Panc1 (cell line): Measurements from ENCODE around the gene PNPLA8. TPM values are rescaled to one million over a fixed set of nuclear protein-coding genes. Genes with fewer than 3 reads are reported as not detected.

Source experiments
- ATAC-seq: fragments of 200-7000 bp; cut with Tn5 transposase; 2 replicates; pipeline ENCODE4 v1.9.1; 2020; ENCODE audit warnings: mild to moderate bottlenecking, moderate library complexity
- BruUV-seq: library from RNA; stranded (reverse); fragments of 400-500 nt; replicated peaks from 2 replicates; lab custom pipeline; 2021; lab: Mats Ljungman, UMichigan
- CTCF ChIA-PET: fragments of 300-600 bp; sonication (Branson Sonifier 250); formaldehyde crosslinking; loops from one replicate; lab custom pipeline; 2022; ENCODE audit warnings: antibody characterized with exemption; lab: Charles Lee
- POLR2A ChIA-PET: fragments of 300-600 bp; sonication (Branson Sonifier 250); formaldehyde crosslinking; loops from one replicate; lab custom pipeline; 2022; ENCODE audit warnings: antibody characterized with exemption; lab: Charles Lee
- DNase-seq: peaks from one replicate; pipeline ENCODE4 v3.0.0-alpha.2; 2010; ENCODE audit warnings: low read depth, low spot score
- H3K27ac ChIP-seq: 2 replicates; pipeline ENCODE4 v1.5.1; 2011; ENCODE audit warnings: mild to moderate bottlenecking, low read length, inconsistent platforms
- H3K27me3 ChIP-seq: fragments of 200-500 bp; sonication (Bioruptor generic); 2 replicates; pipeline ENCODE4 v1.6.0; 2014; ENCODE audit warnings: low read length, inconsistent platforms; ENCODE audit not compliant: control insufficient read depth, insufficient read depth
- H3K36me3 ChIP-seq: fragments of 200-500 bp; sonication (Bioruptor generic); 2 replicates; pipeline ENCODE4 v1.5.1; 2014; ENCODE audit warnings: inconsistent platforms, mild to moderate bottlenecking, low read length, moderate library complexity; ENCODE audit not compliant: control insufficient read depth, insufficient read depth
- H3K4me1 ChIP-seq: 2 replicates; pipeline ENCODE4 v1.5.1; 2011; ENCODE audit warnings: inconsistent platforms, mild to moderate bottlenecking, low read length, moderate library complexity; ENCODE audit not compliant: control insufficient read depth, insufficient read depth
- H3K4me3 ChIP-seq, 2 experiments: 2 replicates each; pipeline ENCODE4 v1.5.1; 2011 to 2012; ENCODE audit warnings: low read depth in 2 of 2, low read length in 2 of 2, mild to moderate bottlenecking in 2 of 2, inconsistent platforms in 1 of 2, moderate library complexity in 1 of 2
- H3K9me3 ChIP-seq: fragments of 200-500 bp; sonication (Bioruptor generic); 2 replicates; pipeline ENCODE4 v1.5.1; 2014; ENCODE audit warnings: low read depth, mild to moderate bottlenecking, inconsistent platforms, low read length, moderate library complexity; ENCODE audit not compliant: control insufficient read depth, insufficient read depth
- POLR2AphosphoS5 ChIP-seq: IDR thresholded peaks from 2 replicates; pipeline ENCODE4 v1.6.1; 2012; ENCODE audit warnings: mild to moderate bottlenecking, low read depth, low read length, moderate library complexity
- SIN3A ChIP-seq: IDR thresholded peaks from 2 replicates; pipeline ENCODE4 v1.6.1; 2012; ENCODE audit warnings: low read depth, mild to moderate bottlenecking, low read length, moderate library complexity, borderline replicate concordance; ENCODE audit not compliant: insufficient read depth
- TCF7L2 ChIP-seq: IDR thresholded peaks from 2 replicates; pipeline ENCODE4 v1.6.1; 2011; ENCODE audit warnings: mild to moderate bottlenecking, low read depth, low read length, inconsistent platforms
- in situ Hi-C: cut with HindIII; loops from 2 replicates; pipeline ENCODE4 v1.10.0; 2016; ENCODE audit warnings: low sequenced_read_pairs, low pct_unique_long_range_greater_than_20kb
- intact Hi-C: fragments of 100-400 bp; cut with micrococcal nuclease; formaldehyde crosslinking; loops from one replicate; pipeline ENCODE4 v1.10.0; 2022; ENCODE audit not compliant: unreplicated experiment
- total RNA-seq: library from RNA; stranded (reverse); gene quantifications from one replicate; pipeline ENCODE4 v1.2.1, GENCODE V29; 2021; ENCODE audit not compliant: unreplicated experiment
- TF ChIP-seq, protein P1 (sequence below), 2 experiments: IDR thresholded peaks; 2 replicates each; pipeline ENCODE4 v1.6.1; 2011 to 2012; ENCODE audit warnings: low read depth in 2 of 2, control low read depth in 1 of 2, low read length in 1 of 2, mild to moderate bottlenecking in 1 of 2, moderate library complexity in 1 of 2; ENCODE audit not compliant: insufficient read depth in 1 of 2
- TF ChIP-seq, protein P2 (sequence below): fragments of 450-650 bp; IDR thresholded peaks from 2 replicates; pipeline ENCODE4 v1.5.1; 2017; ENCODE audit warnings: mild to moderate bottlenecking

The PNPLA8 gene
- total RNA-seq, 1 experiment from 2014 or later, result 18.1 TPM

DNA sequence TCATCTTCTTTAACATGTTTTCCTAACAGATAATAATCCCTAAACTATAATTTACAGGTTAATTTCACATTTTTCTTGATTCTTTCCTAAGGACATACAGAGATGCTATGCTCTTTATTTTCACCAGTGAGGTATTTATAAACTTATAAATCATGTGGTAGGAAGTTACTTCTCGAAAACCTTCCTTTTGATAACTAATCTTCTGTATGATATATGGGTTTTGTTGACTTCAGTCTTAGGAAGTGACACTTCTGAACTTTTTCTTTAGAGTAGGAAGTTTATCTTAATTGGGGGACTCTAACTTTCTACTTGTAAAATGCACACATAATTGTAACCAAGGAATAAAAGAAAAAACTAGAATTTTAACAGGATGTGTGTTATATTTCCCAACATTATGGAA lies 9.8 kb upstream of the PNPLA8 start:
- Histone ChIP-seq H3K27ac (no peak overlapping the region), H3K36me3 (no peaks in the 10 kb centered on the region), H3K27me3 (no peaks in the 10 kb centered on the region), H3K4me3 (no peak overlapping the region), H3K9me3 (no peaks in the 10 kb centered on the region), H3K4me1 (no peaks in the 10 kb centered on the region)
- no peak for ATAC-seq
- CTCF ChIA-PET, result no interaction called here
- DNase-seq, result no peak
- intact Hi-C loops (no loop called here), in situ Hi-C loops (no loop called here)
- POLR2A ChIA-PET, result no interaction called here
- no TSS peak for BruUV-seq
- TF ChIP-seq POLR2AphosphoS5 (no peak), SIN3A (no peak), TCF7L2 (no peak)
- TF ChIP-seq, protein P1, sequence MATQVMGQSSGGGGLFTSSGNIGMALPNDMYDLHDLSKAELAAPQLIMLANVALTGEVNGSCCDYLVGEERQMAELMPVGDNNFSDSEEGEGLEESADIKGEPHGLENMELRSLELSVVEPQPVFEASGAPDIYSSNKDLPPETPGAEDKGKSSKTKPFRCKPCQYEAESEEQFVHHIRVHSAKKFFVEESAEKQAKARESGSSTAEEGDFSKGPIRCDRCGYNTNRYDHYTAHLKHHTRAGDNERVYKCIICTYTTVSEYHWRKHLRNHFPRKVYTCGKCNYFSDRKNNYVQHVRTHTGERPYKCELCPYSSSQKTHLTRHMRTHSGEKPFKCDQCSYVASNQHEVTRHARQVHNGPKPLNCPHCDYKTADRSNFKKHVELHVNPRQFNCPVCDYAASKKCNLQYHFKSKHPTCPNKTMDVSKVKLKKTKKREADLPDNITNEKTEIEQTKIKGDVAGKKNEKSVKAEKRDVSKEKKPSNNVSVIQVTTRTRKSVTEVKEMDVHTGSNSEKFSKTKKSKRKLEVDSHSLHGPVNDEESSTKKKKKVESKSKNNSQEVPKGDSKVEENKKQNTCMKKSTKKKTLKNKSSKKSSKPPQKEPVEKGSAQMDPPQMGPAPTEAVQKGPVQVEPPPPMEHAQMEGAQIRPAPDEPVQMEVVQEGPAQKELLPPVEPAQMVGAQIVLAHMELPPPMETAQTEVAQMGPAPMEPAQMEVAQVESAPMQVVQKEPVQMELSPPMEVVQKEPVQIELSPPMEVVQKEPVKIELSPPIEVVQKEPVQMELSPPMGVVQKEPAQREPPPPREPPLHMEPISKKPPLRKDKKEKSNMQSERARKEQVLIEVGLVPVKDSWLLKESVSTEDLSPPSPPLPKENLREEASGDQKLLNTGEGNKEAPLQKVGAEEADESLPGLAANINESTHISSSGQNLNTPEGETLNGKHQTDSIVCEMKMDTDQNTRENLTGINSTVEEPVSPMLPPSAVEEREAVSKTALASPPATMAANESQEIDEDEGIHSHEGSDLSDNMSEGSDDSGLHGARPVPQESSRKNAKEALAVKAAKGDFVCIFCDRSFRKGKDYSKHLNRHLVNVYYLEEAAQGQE (IDR thresholded peaks at IDR 0.05; ENCODE audit: insufficient read depth in 1 of 2, low read depth in 2 of 2, low read length in 1 of 2), result no peak
- TF ChIP-seq, protein P2, sequence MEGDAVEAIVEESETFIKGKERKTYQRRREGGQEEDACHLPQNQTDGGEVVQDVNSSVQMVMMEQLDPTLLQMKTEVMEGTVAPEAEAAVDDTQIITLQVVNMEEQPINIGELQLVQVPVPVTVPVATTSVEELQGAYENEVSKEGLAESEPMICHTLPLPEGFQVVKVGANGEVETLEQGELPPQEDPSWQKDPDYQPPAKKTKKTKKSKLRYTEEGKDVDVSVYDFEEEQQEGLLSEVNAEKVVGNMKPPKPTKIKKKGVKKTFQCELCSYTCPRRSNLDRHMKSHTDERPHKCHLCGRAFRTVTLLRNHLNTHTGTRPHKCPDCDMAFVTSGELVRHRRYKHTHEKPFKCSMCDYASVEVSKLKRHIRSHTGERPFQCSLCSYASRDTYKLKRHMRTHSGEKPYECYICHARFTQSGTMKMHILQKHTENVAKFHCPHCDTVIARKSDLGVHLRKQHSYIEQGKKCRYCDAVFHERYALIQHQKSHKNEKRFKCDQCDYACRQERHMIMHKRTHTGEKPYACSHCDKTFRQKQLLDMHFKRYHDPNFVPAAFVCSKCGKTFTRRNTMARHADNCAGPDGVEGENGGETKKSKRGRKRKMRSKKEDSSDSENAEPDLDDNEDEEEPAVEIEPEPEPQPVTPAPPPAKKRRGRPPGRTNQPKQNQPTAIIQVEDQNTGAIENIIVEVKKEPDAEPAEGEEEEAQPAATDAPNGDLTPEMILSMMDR, result no peak

DNA sequence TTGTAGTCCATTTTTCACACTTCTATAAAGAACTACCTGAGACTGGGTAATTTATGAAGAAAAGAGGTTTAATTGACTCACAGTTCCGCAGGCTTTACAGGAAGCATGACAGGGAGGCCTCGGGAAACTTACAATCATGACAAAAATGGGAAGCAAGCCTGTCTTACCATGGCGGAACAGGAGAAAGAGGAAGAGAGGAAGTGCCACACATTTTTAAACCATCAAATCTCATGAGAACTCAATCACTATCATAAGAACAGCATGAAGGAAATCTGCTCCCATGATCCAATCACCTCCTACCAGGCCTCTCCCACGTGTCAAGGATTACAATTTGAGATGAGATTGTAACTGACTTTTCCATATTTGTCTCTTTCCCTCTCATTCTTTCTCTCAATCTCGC lies 9.3 kb upstream of the PNPLA8 start:
- Histone ChIP-seq H3K27ac (no peak overlapping the region), H3K4me1 (no peaks in the 10 kb centered on the region), H3K9me3 (no peaks in the 10 kb centered on the region), H3K36me3 (no peaks in the 10 kb centered on the region), H3K4me3 (no peak overlapping the region), H3K27me3 (no peaks in the 10 kb centered on the region)
- ATAC-seq (no peak), DNase-seq (no peak)
- in situ Hi-C loops, result no loop called here
- intact Hi-C loops, result no loop called here
- no TSS peak for BruUV-seq
- TF ChIP-seq TCF7L2 (no peak), SIN3A (no peak), POLR2AphosphoS5 (no peak)
- TF ChIP-seq, protein P1 (IDR thresholded peaks at IDR 0.05; ENCODE audit: insufficient read depth in 1 of 2, low read depth in 2 of 2, low read length in 1 of 2), result no peak
- TF ChIP-seq, protein P2, result no peak
- ChIA-PET POLR2A (interaction anchor here (0.7 kb wide), 1 partner anchor 1243 kb away, joined by 5 read pairs; no protein-coding TSS in a partner anchor), CTCF (no interaction called here)
